ENCODE measurements around the gene CEBPZOS.

Gene CEBPZOS

GRCh38 chr2:37244017-37244416 lies 47.7 kb downstream of the CEBPZOS start:
- no peak for DNase-seq

- no peak for DNase-seq
These were observed 48.5 kb downstream of the CEBPZOS start for GRCh38 chr2:37244755-37245154.

GRCh38 chr2:37246205-37246604 lies 49.9 kb downstream of the CEBPZOS start:
- no peak for DNase-seq

GRCh38 chr2:37250869-37251740 lies 54.8 kb downstream of the CEBPZOS start:
- DNase-seq: no peak
